GM21529 (cell line): ENCODE data around the gene HOXB8.

Experiments
- ATAC-seq: cut with Tn5 transposase; IDR thresholded peaks from one replicate; pipeline ENCODE4 v1.9.1; 2021; ENCODE audit not compliant: unreplicated experiment

HOXB8 gene

GRCh38 chr17:48569674-48570324 lies 45.3 kb downstream of the HOXB8 start:
- ATAC-seq = no peak

- ATAC-seq = no peak
These were observed 45.9 kb downstream of the HOXB8 start for GRCh38 chr17:48569240-48569582.

GRCh38 chr17:48568499-48569239 lies 46.4 kb downstream of the HOXB8 start:
- no peak for ATAC-seq

GRCh38 chr17:48567646-48568354 lies 47.3 kb downstream of the HOXB8 start:
- ATAC-seq = no peak

GRCh38 chr17:48567209-48567608 lies 47.9 kb downstream of the HOXB8 start:
- no peak for ATAC-seq

GRCh38 chr17:48566717-48567116 lies 48.4 kb downstream of the HOXB8 start:
- ATAC-seq = no peak

- ATAC-seq = no peak
These were observed 49.0 kb downstream of the HOXB8 start for GRCh38 chr17:48565925-48566710.

- ATAC-seq = no peak
These were observed 50.0 kb downstream of the HOXB8 start for GRCh38 chr17:48565022-48565554.

- ATAC-seq = no peak
These were observed 50.7 kb downstream of the HOXB8 start for GRCh38 chr17:48564188-48565021.

- ATAC-seq = no peak
These were observed 51.3 kb downstream of the HOXB8 start for GRCh38 chr17:48563867-48564187.

- no peak for ATAC-seq
These were observed 51.7 kb downstream of the HOXB8 start for GRCh38 chr17:48563385-48563838.

- no peak for ATAC-seq
These were observed 52.2 kb downstream of the HOXB8 start for GRCh38 chr17:48562934-48563333.
